ENCODE measurements around the gene DCBLD2. TPM values are rescaled to one million over a fixed set of nuclear protein-coding genes. Genes with fewer than 3 reads are reported as not detected.

DCBLD2 gene
- polyA plus RNA-seq, 1 of the 3 experiments (the other 2 are of a cell fraction): 159 TPM

DNA sequence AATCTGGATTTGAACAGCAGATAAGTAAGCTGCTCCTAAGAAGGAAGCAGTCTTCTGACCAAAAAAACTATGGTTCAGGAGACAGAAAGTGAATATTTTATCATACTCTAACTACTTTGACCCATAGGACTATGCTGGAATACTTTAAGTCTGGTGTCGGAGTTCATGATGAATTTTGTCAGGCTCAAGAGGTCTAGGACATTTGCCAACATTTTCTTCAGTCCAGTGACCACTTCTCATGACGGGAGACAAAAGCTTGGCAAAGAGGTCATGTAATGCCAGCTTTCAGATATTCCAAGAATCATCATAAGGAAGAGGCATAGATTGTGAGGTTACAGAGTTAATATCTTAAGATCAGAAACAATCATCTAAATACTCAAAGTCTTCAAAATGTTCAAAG is 20.5 kb upstream of the DCBLD2 start (continued):
- TF ChIP-seq RXRA (IDR thresholded peaks at IDR 0.05; ENCODE audit: borderline replicate concordance, low read depth) (peak; percentile 67; the same call in 1 of the 2 replicates), EP300 (IDR thresholded peaks at IDR 0.05; ENCODE audit: borderline replicate concordance in 1 of 2, low read depth in 1 of 2, low read length in 1 of 2) (peak in 1 of 2 experiments; percentile 7; a peak in 1 of 4 replicates), ZBTB33 (IDR thresholded peaks at IDR 0.05; ENCODE audit: borderline replicate concordance, low read depth) (no peak), RCOR1 (IDR thresholded peaks at IDR 0.05; ENCODE audit: low read length) (no peak), SIN3A (IDR thresholded peaks at IDR 0.05; ENCODE audit: borderline replicate concordance, low read depth, low read length) (no peak), FOXM1 (IDR thresholded peaks at IDR 0.05; ENCODE audit: low read depth) (no peak), NFIC (IDR thresholded peaks at IDR 0.05; ENCODE audit: borderline replicate concordance) (peak; percentile 71), GATA2 (CRISPR knock-in tag; IDR thresholded peaks at IDR 0.05) (no peak), FOXJ3 (CRISPR knock-in tag; IDR thresholded peaks at IDR 0.05) (no peak), MXI1 (IDR thresholded peaks at IDR 0.05; ENCODE audit: low read depth, low read length) (no peak), YY1 (IDR thresholded peaks at IDR 0.05; ENCODE audit: low read depth) (no peak), JUND (IDR thresholded peaks at IDR 0.05) (peak; percentile 43; the same call in 1 of the 2 replicates), IRF3 (IDR thresholded peaks at IDR 0.05; ENCODE audit: low read depth, low read length) (no peak), FOSL2 (IDR thresholded peaks at IDR 0.05; ENCODE audit: borderline replicate concordance, low read depth) (no peak), SMC3 (IDR thresholded peaks at IDR 0.05; ENCODE audit: low read depth, low read length) (no peak), EZH2phosphoT487 (IDR thresholded peaks at IDR 0.05; ENCODE audit: borderline replicate concordance, low read depth) (no peak), RAD21 (IDR thresholded peaks at IDR 0.05; ENCODE audit: low read length) (no peak), POLR2AphosphoS5 (IDR thresholded peaks at IDR 0.05; ENCODE audit: low read depth, low read length) (no peak; the same call in 1 of the 2 replicates), TEAD4 (IDR thresholded peaks at IDR 0.05; ENCODE audit: borderline replicate concordance, insufficient read depth) (0 out of 2 replicates have a peak, but pooled peaks have one; percentile 26)
- TF ChIP-seq, protein P1, sequence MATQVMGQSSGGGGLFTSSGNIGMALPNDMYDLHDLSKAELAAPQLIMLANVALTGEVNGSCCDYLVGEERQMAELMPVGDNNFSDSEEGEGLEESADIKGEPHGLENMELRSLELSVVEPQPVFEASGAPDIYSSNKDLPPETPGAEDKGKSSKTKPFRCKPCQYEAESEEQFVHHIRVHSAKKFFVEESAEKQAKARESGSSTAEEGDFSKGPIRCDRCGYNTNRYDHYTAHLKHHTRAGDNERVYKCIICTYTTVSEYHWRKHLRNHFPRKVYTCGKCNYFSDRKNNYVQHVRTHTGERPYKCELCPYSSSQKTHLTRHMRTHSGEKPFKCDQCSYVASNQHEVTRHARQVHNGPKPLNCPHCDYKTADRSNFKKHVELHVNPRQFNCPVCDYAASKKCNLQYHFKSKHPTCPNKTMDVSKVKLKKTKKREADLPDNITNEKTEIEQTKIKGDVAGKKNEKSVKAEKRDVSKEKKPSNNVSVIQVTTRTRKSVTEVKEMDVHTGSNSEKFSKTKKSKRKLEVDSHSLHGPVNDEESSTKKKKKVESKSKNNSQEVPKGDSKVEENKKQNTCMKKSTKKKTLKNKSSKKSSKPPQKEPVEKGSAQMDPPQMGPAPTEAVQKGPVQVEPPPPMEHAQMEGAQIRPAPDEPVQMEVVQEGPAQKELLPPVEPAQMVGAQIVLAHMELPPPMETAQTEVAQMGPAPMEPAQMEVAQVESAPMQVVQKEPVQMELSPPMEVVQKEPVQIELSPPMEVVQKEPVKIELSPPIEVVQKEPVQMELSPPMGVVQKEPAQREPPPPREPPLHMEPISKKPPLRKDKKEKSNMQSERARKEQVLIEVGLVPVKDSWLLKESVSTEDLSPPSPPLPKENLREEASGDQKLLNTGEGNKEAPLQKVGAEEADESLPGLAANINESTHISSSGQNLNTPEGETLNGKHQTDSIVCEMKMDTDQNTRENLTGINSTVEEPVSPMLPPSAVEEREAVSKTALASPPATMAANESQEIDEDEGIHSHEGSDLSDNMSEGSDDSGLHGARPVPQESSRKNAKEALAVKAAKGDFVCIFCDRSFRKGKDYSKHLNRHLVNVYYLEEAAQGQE (IDR thresholded peaks at IDR 0.05; ENCODE audit: low read depth, low read length): no peak
